ENCODE measurements around the gene TIAM1. TPM values are rescaled to one million over a fixed set of nuclear protein-coding genes. Genes with fewer than 3 reads are reported as not detected.

Gene TIAM1
- total and polyA plus RNA-seq, 2 of the 8 experiments (the other 6 are each of a cell fraction or from before 2014, with no cell fraction given), result 10.1 to 30.7 TPM

DNA sequence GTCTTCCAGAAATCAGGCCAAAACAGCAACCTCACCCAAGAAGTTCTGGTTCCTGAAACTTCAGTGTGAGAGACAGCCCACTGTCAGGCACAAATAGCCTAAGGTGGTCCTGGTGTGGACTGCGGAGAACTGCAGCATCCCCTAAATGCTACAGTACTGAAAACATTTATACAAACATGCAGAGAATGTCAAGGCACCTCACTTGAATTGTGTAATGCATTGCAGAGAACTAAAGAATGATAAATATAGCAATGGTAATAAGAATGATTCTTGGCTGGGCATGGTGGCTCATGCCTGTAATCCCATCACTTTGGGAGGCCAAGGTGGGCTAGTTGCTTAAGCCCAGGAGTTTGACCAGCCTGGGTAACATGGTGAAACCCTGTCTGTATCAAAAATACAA lies 138.6 kb downstream of the TIAM1 start:
- Histone ChIP-seq H3K36me3 (ENCODE audit: control insufficient read depth in 2 of 4, insufficient read depth in 4 of 4, low read length in 3 of 4) (peaks cover 0 to 6% (median 0%) of the 10 kb centered on the region in 4 experiments; a peak in 2 of 8 replicates), H2AFZ (ENCODE audit: low read length) (no peak overlapping the region), H3K14ac (ENCODE audit: insufficient read length) (no peak overlapping the region), H2BK120ac (replicated peaks; ENCODE audit: low read depth, low read length) (no peak overlapping the region), H3K23me2 (ENCODE audit: low read depth, low read length) (no peaks in the 10 kb centered on the region), H3K4ac (replicated peaks; ENCODE audit: insufficient read length, low read depth, low read length) (no peak overlapping the region), H3K79me2 (ENCODE audit: control insufficient read depth in 1 of 2, insufficient read depth in 2 of 2, low read length in 2 of 2) (no peaks in the 10 kb centered on the region), H2AK5ac (ENCODE audit: low read depth, low read length) (no peak overlapping the region), H3K23ac (ENCODE audit: insufficient read length) (no peak overlapping the region), H3K27ac (ENCODE audit: low read depth, low read length) (no peak overlapping the region), H3K18ac (ENCODE audit: extremely low read depth, low read length) (no peak overlapping the region), H2BK12ac (ENCODE audit: low read depth, low read length) (no peak overlapping the region), H4K8ac (ENCODE audit: extremely low read depth, insufficient read depth, low read length) (no peak overlapping the region), H3K4me3 (ENCODE audit: extremely low read depth in 1 of 4, insufficient read depth in 2 of 4, low read depth in 3 of 4, low read length in 4 of 4) (no peak overlapping the region), H3K4me2 (ENCODE audit: insufficient read depth in 1 of 2, low read depth in 2 of 2, low read length in 2 of 2) (no peak overlapping the region), H2BK15ac (ENCODE audit: low read length) (no peak overlapping the region), H4K20me1 (replicated peaks in 1 of 2; ENCODE audit: control insufficient read depth in 1 of 2, insufficient read depth in 2 of 2, low read length in 2 of 2) (no peaks in the 10 kb centered on the region), H3K4me1 (replicated peaks in 1 of 4; ENCODE audit: control insufficient read depth in 3 of 4, insufficient read depth in 4 of 4, low read length in 3 of 4) (no peaks in the 10 kb centered on the region), H3K27me3 (replicated peaks in 1 of 4; ENCODE audit: control insufficient read depth in 3 of 4, extremely low read depth in 1 of 4, insufficient read depth in 3 of 4, low read length in 3 of 4) (no peaks in the 10 kb centered on the region), H2BK20ac (ENCODE audit: low read length) (no peak overlapping the region), H3K9ac (replicated peaks in 1 of 4; ENCODE audit: extremely low read depth in 1 of 4, low read depth in 3 of 4, low read length in 3 of 4) (no peak overlapping the region), H3K56ac (replicated peaks; ENCODE audit: insufficient read length, low read depth, low read length) (no peak overlapping the region), H3K79me1 (ENCODE audit: low read depth, low read length) (no peaks in the 10 kb centered on the region), H3K9me3 (ENCODE audit: insufficient read depth in 2 of 2, low read depth in 1 of 2, low read length in 1 of 2) (no peaks in the 10 kb centered on the region), H4K5ac (ENCODE audit: insufficient read length, low read depth, low read length) (no peak overlapping the region), H4K91ac (replicated peaks; ENCODE audit: insufficient read length, low read length) (no peak overlapping the region), H2BK5ac (ENCODE audit: low read depth, low read length) (no peak overlapping the region)
- CTCF ChIA-PET (ENCODE audit: partially characterized antibody), result interaction anchor here (1.5 kb wide), 1 partner anchor 375 kb away, joined by 4 read pairs; no protein-coding TSS in a partner anchor
- POLR2A ChIA-PET (ENCODE audit: partially characterized antibody), result no interaction called here
- WGBS, 2 experiments (ENCODE audit: extremely low coverage in 1 of 2, insufficient coverage in 1 of 2, insufficient read length in 1 of 2, insufficient replicate concordance in 2 of 2, low coverage in 1 of 2, low lambda C conversion rate in 2 of 2, missing lambda C conversion rate in 1 of 2), result 100% methylated on average over 1 of the region's 1 CpG; no CpG with 5 or more reads in 1 of the 2 experiments
- DNase-seq (ENCODE audit: low read depth in 1 of 2, low spot score in 2 of 2) (no peak), FAIRE-seq (no peak)
- no peak for TF ChIP-seq TCF12 (IDR thresholded peaks at IDR 0.05; ENCODE audit: low read depth, low read length)
- TF ChIP-seq KDM4A (IDR thresholded peaks at IDR 0.05; ENCODE audit: low read depth, low read length, severe bottlenecking), result no peak
- no peak for TF ChIP-seq SP1 (IDR thresholded peaks at IDR 0.05; ENCODE audit: low read depth, low read length)
- no peak for TF ChIP-seq POLR2AphosphoS5 (IDR thresholded peaks at IDR 0.05; ENCODE audit: low read depth, low read length)
- TF ChIP-seq CTBP2 (IDR thresholded peaks at IDR 0.05; ENCODE audit: borderline replicate concordance, insufficient read depth, insufficient read length, low read length), result no peak
- no peak for TF ChIP-seq ATF3 (IDR thresholded peaks at IDR 0.05; ENCODE audit: insufficient read depth, low read depth, low read length)
- no peak for TF ChIP-seq TEAD4 (IDR thresholded peaks at IDR 0.05; ENCODE audit: low read depth, low read length)
- TF ChIP-seq PHF8 (conservative IDR thresholded peaks at IDR 0.05; ENCODE audit: low read depth, low read length), result no peak
- no peak for TF ChIP-seq SAP30 (IDR thresholded peaks at IDR 0.05; ENCODE audit: insufficient read depth, insufficient replicate concordance, low read length)
- no peak for TF ChIP-seq RFX5 (IDR thresholded peaks at IDR 0.05; ENCODE audit: borderline replicate concordance, low read depth, low read length)
- no peak for TF ChIP-seq CHD1 (IDR thresholded peaks at IDR 0.05; ENCODE audit: low read depth, low read length)
